ACC112 (cell line): ENCODE results near the gene FGF10.

ENCODE experiments used
- H2AFZ ChIP-seq: fragments of 200-600 bp; sonication (generic); one replicate; pipeline ENCODE4 v1.6.0; 2017; ENCODE audit warnings: antibody characterized with exemption, low read length; ENCODE audit not compliant: unreplicated experiment
- H3K27ac ChIP-seq: fragments of 200-600 bp; sonication (generic); 2 replicates; pipeline ENCODE4 v1.5.1; 2014; ENCODE audit warnings: low read depth, mild to moderate bottlenecking, antibody characterized with exemption, low read length, moderate library complexity
- H3K27me3 ChIP-seq: fragments of 200-600 bp; sonication (generic); 2 replicates; pipeline ENCODE4 v1.6.1; 2014; ENCODE audit warnings: mild to moderate bottlenecking, antibody characterized with exemption, low read length, moderate library complexity, mixed read lengths; ENCODE audit not compliant: insufficient read depth
- H3K36me3 ChIP-seq: fragments of 200-600 bp; sonication (generic); 2 replicates; pipeline ENCODE4 v1.6.1; 2016; ENCODE audit warnings: mild to moderate bottlenecking, antibody characterized with exemption, low read length, moderate library complexity, mixed read lengths; ENCODE audit not compliant: insufficient read depth
- H3K4me1 ChIP-seq: fragments of 200-600 bp; sonication (generic); one replicate; pipeline ENCODE4 v1.6.1; 2016; ENCODE audit warnings: low read length, mixed read lengths; ENCODE audit not compliant: insufficient read depth, unreplicated experiment, control insufficient read depth
- H3K4me3 ChIP-seq: fragments of 200-600 bp; sonication (generic); 2 replicates; pipeline ENCODE4 v1.5.1; 2014; ENCODE audit warnings: mild to moderate bottlenecking, low read depth, low read length
- H3K79me2 ChIP-seq: fragments of 200-600 bp; sonication (generic); one replicate; pipeline ENCODE4 v1.6.0; 2016; ENCODE audit warnings: low read length; ENCODE audit not compliant: control insufficient read depth, unreplicated experiment, insufficient read depth

Gene FGF10

DNA sequence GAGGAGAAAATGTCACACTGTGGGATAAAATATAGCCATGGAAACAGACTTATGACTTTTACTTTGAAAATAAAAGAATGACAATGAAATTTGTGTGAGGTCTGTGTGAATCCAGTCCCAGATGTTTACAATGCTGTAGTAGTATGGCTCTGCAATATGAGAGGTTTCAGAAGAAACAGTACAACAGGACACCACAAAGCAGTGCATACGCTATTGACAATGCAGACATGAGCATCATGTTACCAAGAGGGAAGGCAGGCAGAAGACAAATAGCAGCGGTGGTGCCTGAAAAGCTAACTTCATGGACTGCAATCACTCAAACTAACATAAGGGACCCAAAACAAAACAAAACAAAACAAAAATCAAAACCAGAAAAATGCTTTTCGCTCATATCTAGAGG is 1.8 kb downstream of the FGF10 start:
- H3K4me1 ChIP-seq: no peaks in the 10 kb centered on the region
- no peaks in the 10 kb centered on the region for H3K79me2 ChIP-seq
- H2AFZ ChIP-seq: no peak overlapping the region
- H3K4me3 ChIP-seq: no peak overlapping the region
- no peak overlapping the region for H3K27ac ChIP-seq
- H3K36me3 ChIP-seq: no peaks in the 10 kb centered on the region
- peaks cover 92% of the 10 kb centered on the region for H3K27me3 ChIP-seq

- H3K79me2 ChIP-seq: no peaks in the 10 kb centered on the region
- no peaks in the 10 kb centered on the region for H3K4me1 ChIP-seq
- H3K27ac ChIP-seq: no peak overlapping the region
- no peaks in the 10 kb centered on the region for H3K36me3 ChIP-seq
- no peak overlapping the region for H2AFZ ChIP-seq
- no peak overlapping the region for H3K4me3 ChIP-seq
- H3K27me3 ChIP-seq: peaks cover 79% of the 10 kb centered on the region
Observed at GRCh38 chr5:44385291-44385900, 3.8 kb downstream of the FGF10 start.

DNA sequence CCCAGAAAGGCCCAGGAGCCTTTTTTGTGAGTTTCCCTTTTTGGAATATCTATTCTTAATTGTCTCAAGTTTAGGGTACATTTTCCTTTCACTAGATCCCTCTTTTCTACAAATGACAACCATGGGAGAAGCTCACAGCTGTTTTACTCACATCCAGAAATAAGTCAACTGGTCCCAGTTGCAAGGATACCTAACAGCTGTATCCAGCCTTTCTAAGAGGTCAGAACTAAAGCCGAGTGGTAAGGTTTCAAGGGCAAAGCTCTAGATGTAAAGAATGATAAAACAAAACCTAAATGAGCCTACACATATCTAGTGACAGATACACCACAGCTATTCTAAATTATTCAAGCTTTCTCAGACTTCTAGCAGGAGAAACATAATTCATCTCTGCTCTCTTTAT is 4.4 kb downstream of the FGF10 start:
- Histone ChIP-seq H3K4me3 (no peak overlapping the region), H3K27ac (no peak overlapping the region), H3K4me1 (no peaks in the 10 kb centered on the region), H2AFZ (no peak overlapping the region), H3K27me3 (peaks cover 73% of the 10 kb centered on the region), H3K79me2 (no peaks in the 10 kb centered on the region), H3K36me3 (no peaks in the 10 kb centered on the region)

DNA sequence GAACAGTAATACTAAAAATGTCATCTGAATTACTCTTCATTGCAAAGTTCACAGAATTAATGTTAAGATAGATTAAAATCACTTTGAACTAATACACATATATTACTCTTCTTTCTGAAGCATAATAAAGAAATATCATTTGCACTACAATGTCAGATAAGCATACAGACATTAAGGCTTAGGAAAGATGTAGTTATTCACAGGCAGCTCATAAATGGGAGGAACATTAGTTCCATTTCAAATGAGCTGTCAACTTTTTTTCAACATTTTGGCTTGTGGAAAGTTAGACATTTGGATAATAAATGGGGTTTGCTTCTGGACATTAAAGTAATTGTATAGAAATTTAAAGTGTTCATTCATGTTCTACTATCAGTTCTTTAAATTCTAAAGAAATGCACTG is 6.3 kb downstream of the FGF10 start:
- Histone ChIP-seq H3K79me2 (no peaks in the 10 kb centered on the region), H3K27me3 (peaks cover 57% of the 10 kb centered on the region), H3K36me3 (no peaks in the 10 kb centered on the region), H3K4me1 (no peaks in the 10 kb centered on the region), H3K4me3 (no peak overlapping the region), H3K27ac (no peak overlapping the region), H2AFZ (no peak overlapping the region)

- Histone ChIP-seq H3K27ac (no peak overlapping the region), H3K79me2 (no peaks in the 10 kb centered on the region), H2AFZ (no peak overlapping the region), H3K36me3 (no peaks in the 10 kb centered on the region), H3K4me1 (no peaks in the 10 kb centered on the region), H3K4me3 (no peak overlapping the region), H3K27me3 (peaks cover 4% of the 10 kb centered on the region)
Observed at GRCh38 chr5:44377057-44377456, 12.2 kb downstream of the FGF10 start.

- no peaks in the 10 kb centered on the region for H3K79me2 ChIP-seq
Observed at GRCh38 chr5:44372028-44372427, 17.2 kb downstream of the FGF10 start.

DNA sequence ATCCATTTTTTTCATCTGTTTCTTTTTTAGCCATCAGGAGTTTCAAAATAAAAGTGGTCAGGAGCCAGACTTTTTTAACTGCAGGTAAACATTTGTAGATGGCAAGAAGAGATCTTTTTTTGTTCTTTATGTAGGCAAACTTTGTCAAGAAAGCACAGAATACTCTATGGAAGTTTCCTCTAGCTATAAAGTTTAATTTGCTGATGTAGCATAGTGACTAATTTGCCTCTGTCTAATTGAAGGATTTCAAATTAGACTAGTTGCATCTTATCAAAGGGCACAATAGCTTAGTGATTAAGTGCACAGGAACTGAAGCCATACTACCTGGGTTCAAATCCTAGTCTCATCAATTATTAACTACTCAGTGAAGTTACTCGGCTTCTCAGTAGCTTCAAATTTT is 22.0 kb downstream of the FGF10 start:
- Histone ChIP-seq H2AFZ (no peak overlapping the region), H3K27ac (no peak overlapping the region), H3K79me2 (no peaks in the 10 kb centered on the region), H3K4me3 (no peak overlapping the region), H3K36me3 (no peaks in the 10 kb centered on the region), H3K4me1 (peaks cover 5% of the 10 kb centered on the region), H3K27me3 (0 out of 2 replicates have a peak, but pooled peaks cover 2% of the 10 kb centered on the region)

More at GRCh38 chr5:44372028-44372427, 17.2 kb downstream of the FGF10 start:
- Histone ChIP-seq H3K27me3 (0 out of 2 replicates have a peak, but pooled peaks cover 2% of the 10 kb centered on the region), H3K27ac (no peak overlapping the region), H3K4me1 (no peaks in the 10 kb centered on the region), H3K4me3 (no peak overlapping the region), H3K36me3 (no peaks in the 10 kb centered on the region), H2AFZ (no peak overlapping the region)

DNA sequence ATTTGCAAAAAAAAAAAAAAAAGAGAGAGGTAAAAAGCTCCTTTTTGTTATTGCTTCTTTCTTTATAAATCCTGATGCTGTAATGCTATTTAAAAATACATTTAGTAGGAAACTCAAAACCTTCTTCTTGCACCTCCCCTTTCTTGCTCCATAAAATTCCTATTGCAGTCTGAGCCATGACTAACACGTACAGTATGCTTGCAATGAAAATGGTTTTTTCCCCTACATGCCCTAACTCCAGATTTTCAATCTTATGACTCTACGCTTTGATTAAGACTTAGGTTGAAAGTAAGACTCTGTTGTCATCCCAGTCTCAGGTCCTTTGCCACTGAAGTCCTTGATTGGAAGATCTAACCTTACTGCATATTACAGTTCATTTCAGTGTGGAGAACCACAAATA is 23.9 kb downstream of the FGF10 start:
- Histone ChIP-seq H3K27ac (peak overlapping the region; percentile 39), H3K4me1 (peaks cover 5% of the 10 kb centered on the region), H3K27me3 (no peaks in the 10 kb centered on the region), H3K36me3 (no peaks in the 10 kb centered on the region), H3K4me3 (no peak overlapping the region), H3K79me2 (no peaks in the 10 kb centered on the region), H2AFZ (no peak overlapping the region)

DNA sequence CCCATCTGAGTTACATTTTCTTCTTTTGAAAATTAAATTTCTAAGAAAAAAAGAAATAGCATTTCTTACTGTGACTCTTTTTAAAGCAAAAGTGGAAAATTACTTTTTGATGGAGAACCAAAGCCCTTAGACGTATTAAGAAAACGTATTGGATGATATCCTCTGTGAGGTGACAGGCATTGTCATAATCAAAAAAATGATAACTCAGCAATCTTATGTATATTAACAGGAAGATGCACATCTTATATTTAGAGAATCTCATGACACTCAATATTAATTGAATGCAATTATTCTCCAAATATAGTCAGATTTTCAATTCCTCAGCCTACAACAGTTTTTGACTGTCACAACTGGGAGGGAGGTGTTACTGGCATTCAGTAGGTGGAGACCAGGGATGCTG is 25.1 kb downstream of the FGF10 start:
- Histone ChIP-seq H3K36me3 (no peaks in the 10 kb centered on the region), H3K27ac (no peak overlapping the region), H3K79me2 (no peaks in the 10 kb centered on the region), H2AFZ (no peak overlapping the region), H3K4me3 (no peak overlapping the region), H3K4me1 (peaks cover 5% of the 10 kb centered on the region), H3K27me3 (no peaks in the 10 kb centered on the region)

DNA sequence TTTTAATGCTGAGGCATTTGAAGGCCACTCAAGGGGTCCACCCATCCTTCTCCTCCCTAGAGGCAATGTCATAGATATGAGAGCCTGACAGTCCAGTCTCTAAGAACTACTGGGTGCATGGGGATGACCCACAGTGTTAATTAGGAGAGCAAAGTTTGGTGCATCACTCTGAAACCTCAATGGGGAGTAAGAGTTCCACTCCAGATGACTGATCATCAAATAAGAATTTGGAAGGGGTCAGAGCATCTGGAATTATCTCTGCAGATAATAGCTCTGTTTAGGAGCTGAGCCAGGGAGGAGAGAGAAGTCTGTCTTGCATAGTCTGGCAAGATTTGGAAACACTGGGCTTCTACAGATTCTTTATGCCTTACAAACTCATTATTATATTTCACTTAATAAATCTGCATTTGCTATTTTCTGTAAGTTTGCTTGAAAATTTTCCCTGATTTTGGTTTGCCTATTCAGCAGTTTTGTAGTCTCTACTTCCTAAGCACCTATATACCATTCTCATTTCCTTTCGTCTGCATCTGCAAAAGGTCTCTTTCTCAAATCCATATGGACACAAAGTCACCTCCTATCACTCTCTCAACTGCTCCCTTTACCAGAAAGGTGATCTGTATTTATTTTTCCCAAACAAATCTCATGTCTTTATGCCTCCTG is 27.7 kb downstream of the FGF10 start:
- H3K27me3 ChIP-seq: no peaks in the 10 kb centered on the region
- no peaks in the 10 kb centered on the region for H3K36me3 ChIP-seq
- H3K79me2 ChIP-seq: no peaks in the 10 kb centered on the region
- no peak overlapping the region for H3K4me3 ChIP-seq
- peaks cover 5% of the 10 kb centered on the region for H3K4me1 ChIP-seq
- H3K27ac ChIP-seq: no peak overlapping the region
- no peak overlapping the region for H2AFZ ChIP-seq

- no peak overlapping the region for H3K27ac ChIP-seq
- H3K4me1 ChIP-seq: peaks cover 5% of the 10 kb centered on the region
- H3K27me3 ChIP-seq: no peaks in the 10 kb centered on the region
- no peak overlapping the region for H3K4me3 ChIP-seq
- no peaks in the 10 kb centered on the region for H3K36me3 ChIP-seq
- H2AFZ ChIP-seq: no peak overlapping the region
- no peaks in the 10 kb centered on the region for H3K79me2 ChIP-seq
Observed at GRCh38 chr5:44360919-44361318, 28.3 kb downstream of the FGF10 start.
